ENCODE results near the gene SERPINB1. TPM values are rescaled to one million over a fixed set of nuclear protein-coding genes. Genes with fewer than 3 reads are reported as not detected.

SERPINB1 gene
- total and polyA plus RNA-seq, 12 donors: 33.4 to 159 (median 60.7) TPM

DNA sequence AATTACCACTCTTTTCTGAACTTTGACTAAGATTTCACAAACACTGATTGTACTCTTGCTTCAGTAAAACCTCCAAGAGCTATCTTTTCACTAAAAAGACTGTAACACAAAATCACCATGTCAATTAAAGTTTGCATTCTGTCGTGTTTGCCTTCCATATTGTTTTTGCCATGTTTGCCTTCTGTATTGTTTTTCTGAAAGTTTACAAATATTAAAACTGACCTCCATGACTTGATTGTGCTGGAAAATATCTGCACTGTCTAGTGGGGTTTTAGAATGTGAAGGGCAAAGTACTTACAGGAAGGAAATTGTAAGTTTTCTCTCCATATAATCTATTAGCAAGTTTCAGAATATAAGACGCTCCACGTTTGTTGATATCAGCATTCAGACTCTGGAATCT is 3.4 kb downstream of the SERPINB1 start:
- Histone ChIP-seq H3K36me3 (replicated peaks in 1 of 2) (peaks cover 0 to 49% of the 10 kb centered on the region in 2 donors), H3K4me3 (no peak overlapping the region), H3K9me3 (replicated peaks in 1 of 3) (no peaks in the 10 kb centered on the region), H3K27ac (no peak overlapping the region), H3K27me3 (no peaks in the 10 kb centered on the region), H3K4me1 (replicated peaks in 1 of 2) (peaks cover 22 to 34% of the 10 kb centered on the region in 2 donors)
- 76 to 80% (median 79%) methylated on average over 3 of the region's 3 CpGs for WGBS, 4 donors
- intact Hi-C loops (cut with DNase I): no loop called here
- no peak for DNase-seq
- TF ChIP-seq POLR2A (IDR thresholded peaks at IDR 0.05): no peak
- no peak for TF ChIP-seq CTCF (IDR thresholded peaks at IDR 0.05)

GRCh38 chr6:2834262-2834661 is 7.4 kb downstream of the SERPINB1 start:
- TF ChIP-seq POLR2A (IDR thresholded peaks at IDR 0.05) (no peak), CTCF (IDR thresholded peaks at IDR 0.05) (no peak)
- peaks cover 0 to 48% of the 10 kb centered on the region in 2 donors for H3K36me3 ChIP-seq (replicated peaks in 1 of 2)

DNA sequence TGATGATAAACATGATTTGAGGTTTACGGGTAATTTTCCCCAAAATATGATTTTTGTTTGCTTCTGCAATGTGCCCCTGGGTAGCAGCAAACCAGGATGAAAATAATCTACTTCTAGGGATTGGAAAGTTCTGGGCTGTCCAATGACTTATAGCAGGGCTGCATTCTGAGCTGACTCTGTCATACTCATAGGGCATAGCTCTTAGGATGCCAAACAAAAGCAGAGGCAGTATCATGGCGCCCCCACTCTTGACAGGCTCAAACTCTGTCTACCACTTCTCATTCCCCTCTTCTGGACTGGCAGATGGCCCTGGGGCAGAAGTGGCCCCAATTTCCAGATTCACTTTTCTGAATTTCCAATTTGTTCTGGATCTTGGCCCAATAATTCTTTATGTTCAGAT is 10.3 kb downstream of the SERPINB1 start:
- WGBS, 4 donors: 93 to 100% (median 98%) methylated on average over 2 of the region's 2 CpGs
- H3K27me3 ChIP-seq: no peaks in the 10 kb centered on the region
- no peaks in the 10 kb centered on the region for H3K9me3 ChIP-seq (replicated peaks in 1 of 3)
- DNase-seq: no peak
- peaks cover 0 to 20% of the 10 kb centered on the region in 2 donors for H3K36me3 ChIP-seq (replicated peaks in 1 of 2)
- intact Hi-C loops (cut with DNase I): no loop called here
- H3K27ac ChIP-seq: no peak overlapping the region
- TF ChIP-seq CTCF (IDR thresholded peaks at IDR 0.05): no peak
- TF ChIP-seq POLR2A (IDR thresholded peaks at IDR 0.05): no peak
- no peaks in the 10 kb centered on the region for H3K4me1 ChIP-seq (replicated peaks in 1 of 2)
- H3K4me3 ChIP-seq: no peak overlapping the region

More at GRCh38 chr6:2834262-2834661, 7.4 kb downstream of the SERPINB1 start:
- H3K27ac ChIP-seq: no peak overlapping the region
- intact Hi-C loops (cut with DNase I): no loop called here
- no peak for DNase-seq
- H3K4me3 ChIP-seq: no peak overlapping the region
- no peaks in the 10 kb centered on the region for H3K9me3 ChIP-seq (replicated peaks in 1 of 3)
- H3K4me1 ChIP-seq (replicated peaks in 1 of 2): peaks cover 2 to 6% of the 10 kb centered on the region in 2 donors
- no peaks in the 10 kb centered on the region for H3K27me3 ChIP-seq

GRCh38 chr6:2830183-2830582 is 11.5 kb downstream of the SERPINB1 start:
- Histone ChIP-seq H3K4me1 (replicated peaks in 1 of 2) (no peaks in the 10 kb centered on the region), H3K36me3 (replicated peaks in 1 of 2) (peaks cover 0 to 8% of the 10 kb centered on the region in 2 donors), H3K27ac (no peak overlapping the region), H3K27me3 (no peaks in the 10 kb centered on the region), H3K4me3 (no peak overlapping the region), H3K9me3 (replicated peaks in 1 of 3) (no peaks in the 10 kb centered on the region)
- DNase-seq: no peak
- TF ChIP-seq CTCF (IDR thresholded peaks at IDR 0.05) (no peak), POLR2A (IDR thresholded peaks at IDR 0.05) (no peak)
- WGBS, 4 donors: 89 to 98% (median 93%) methylated on average over 3 of the region's 3 CpGs
- intact Hi-C loops (cut with DNase I): no loop called here

Measured in adrenal gland (tissue), 12 donors.